ENCODE data around the gene USP17L27.
"Not testable (repeated sequence)": the region's sequence is repeated elsewhere in the genome, so short reads cannot be mapped to it uniquely, and the experiment has no call there.

The USP17L27 gene

GRCh38 chr4:9343848-9344247 is at the start of gene USP17L27:
Gene USP17L27 (plus strand): TSS chr4:9344148. CDS start chr4:9344148, 0 bp downstream.
- DNase-seq: not testable (repeated sequence)

DNA sequence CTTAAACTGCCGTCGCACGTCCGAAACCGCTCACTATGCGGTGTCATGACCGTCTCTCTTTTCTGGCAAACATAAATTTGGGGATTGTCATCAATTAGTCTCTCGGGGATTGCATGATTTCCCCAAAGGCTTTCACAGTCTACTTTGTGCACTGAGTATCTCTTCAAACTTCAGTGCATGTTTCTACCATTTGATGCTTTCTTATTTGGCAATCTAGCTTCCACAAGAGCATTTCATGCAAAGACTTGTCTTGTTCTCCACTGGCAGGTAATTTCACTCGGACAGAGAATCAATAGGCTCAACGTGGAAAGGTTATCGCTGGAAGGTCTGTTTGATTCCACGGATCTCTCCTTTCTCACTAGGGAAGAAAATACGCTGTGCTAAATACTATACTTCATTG is 19.8 kb upstream of the USP17L27 start:
- DNase-seq: not testable (repeated sequence)

DNA sequence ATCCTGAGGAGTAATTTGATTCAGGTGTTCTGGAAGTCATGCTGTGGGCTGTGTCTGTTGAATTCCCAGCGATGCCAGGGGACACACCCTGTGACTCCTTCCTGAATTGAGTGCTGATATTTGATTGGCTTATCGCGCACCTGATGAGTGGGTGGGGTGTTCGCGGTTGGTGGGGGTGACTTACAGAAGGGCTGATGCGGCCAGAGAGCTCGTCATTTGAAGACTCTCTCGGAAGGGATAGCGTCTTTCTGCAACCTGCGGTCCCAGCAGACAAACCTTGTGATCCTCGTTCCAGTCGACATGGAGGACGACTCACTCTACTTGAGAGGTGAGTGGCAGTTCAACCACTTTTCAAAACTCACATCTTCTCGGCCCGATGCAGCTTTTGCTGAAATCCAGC is 19.1 kb upstream of the USP17L27 start, which contains the start of gene USP17L24:
TSS of gene USP17L24 (plus strand) at position 301 of the 400 bp plus-strand sequence. CDS start at position 301, 0 bp downstream.
- DNase-seq: not testable (repeated sequence)

DNA sequence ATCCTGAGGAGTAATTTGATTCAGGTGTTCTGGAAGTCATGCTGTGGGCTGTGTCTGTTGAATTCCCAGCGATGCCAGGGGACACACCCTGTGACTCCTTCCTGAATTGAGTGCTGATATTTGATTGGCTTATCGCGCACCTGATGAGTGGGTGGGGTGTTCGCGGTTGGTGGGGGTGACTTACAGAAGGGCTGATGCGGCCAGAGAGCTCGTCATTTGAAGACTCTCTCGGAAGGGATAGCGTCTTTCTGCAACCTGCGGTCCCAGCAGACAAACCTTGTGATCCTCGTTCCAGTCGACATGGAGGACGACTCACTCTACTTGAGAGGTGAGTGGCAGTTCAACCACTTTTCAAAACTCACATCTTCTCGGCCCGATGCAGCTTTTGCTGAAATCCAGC is 14.3 kb upstream of the USP17L27 start, which contains the start of gene USP17L25:
TSS of gene USP17L25 (plus strand) at position 301 of the 400 bp plus-strand sequence. CDS start at position 301, 0 bp downstream.
- not testable (repeated sequence) for DNase-seq

- DNase-seq: not testable (repeated sequence)
Measured at GRCh38 chr4:9334358-9334757, 9.6 kb upstream of the USP17L27 start, which contains the start of gene USP17L26. Gene USP17L26 (plus strand): TSS chr4:9334658. CDS start chr4:9334658, 0 bp downstream.

DNA sequence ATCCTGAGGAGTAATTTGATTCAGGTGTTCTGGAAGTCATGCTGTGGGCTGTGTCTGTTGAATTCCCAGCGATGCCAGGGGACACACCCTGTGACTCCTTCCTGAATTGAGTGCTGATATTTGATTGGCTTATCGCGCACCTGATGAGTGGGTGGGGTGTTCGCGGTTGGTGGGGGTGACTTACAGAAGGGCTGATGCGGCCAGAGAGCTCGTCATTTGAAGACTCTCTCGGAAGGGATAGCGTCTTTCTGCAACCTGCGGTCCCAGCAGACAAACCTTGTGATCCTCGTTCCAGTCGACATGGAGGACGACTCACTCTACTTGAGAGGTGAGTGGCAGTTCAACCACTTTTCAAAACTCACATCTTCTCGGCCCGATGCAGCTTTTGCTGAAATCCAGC is 4.8 kb upstream of the USP17L27 start, which contains the start of gene USP17L5:
TSS of gene USP17L5 (plus strand) at position 301 of the 400 bp plus-strand sequence. CDS start at position 301, 0 bp downstream.
- not testable (repeated sequence) for DNase-seq

- DNase-seq: not testable (repeated sequence)
Measured at GRCh38 chr4:9348593-9348992, 4.6 kb downstream of the USP17L27 start, which contains the start of gene USP17L28. Gene USP17L28 (plus strand): TSS chr4:9348893. CDS start chr4:9348893, 0 bp downstream.

DNA sequence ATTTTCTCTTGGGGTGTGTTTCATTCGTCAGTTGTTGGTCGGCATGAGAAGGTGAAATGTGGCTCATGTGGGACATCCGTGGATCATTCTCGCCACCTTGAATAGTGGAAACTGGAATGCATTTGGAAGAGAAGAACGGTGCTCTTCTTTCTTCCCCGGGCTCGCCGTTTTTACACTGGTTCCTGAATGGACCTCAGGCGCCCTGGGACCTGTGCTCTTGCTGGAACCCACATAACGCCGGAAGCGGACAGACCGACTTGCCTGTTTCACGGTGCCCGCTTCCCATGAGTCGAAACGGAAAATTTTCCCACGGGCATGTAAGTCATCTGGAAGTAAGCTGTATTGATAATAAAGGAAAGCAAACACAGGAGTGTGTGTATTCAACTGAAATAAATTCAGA is 6.9 kb downstream of the USP17L27 start:
- DNase-seq: not testable (repeated sequence)

- not testable (repeated sequence) for DNase-seq
Measured at GRCh38 chr4:9353338-9353737, 9.4 kb downstream of the USP17L27 start, which contains the start of gene USP17L29. Gene USP17L29 (plus strand): TSS chr4:9353638. CDS start chr4:9353638, 0 bp downstream.

- DNase-seq: not testable (repeated sequence)
Measured at GRCh38 chr4:9362829-9363228, 18.9 kb downstream of the USP17L27 start, which contains the start of gene USP17L30. Gene USP17L30 (plus strand): TSS chr4:9363129. CDS start chr4:9363129, 0 bp downstream.

GRCh38 chr4:9379881-9380280 is 35.9 kb downstream of the USP17L27 start:
- not testable (repeated sequence) for DNase-seq

DNA sequence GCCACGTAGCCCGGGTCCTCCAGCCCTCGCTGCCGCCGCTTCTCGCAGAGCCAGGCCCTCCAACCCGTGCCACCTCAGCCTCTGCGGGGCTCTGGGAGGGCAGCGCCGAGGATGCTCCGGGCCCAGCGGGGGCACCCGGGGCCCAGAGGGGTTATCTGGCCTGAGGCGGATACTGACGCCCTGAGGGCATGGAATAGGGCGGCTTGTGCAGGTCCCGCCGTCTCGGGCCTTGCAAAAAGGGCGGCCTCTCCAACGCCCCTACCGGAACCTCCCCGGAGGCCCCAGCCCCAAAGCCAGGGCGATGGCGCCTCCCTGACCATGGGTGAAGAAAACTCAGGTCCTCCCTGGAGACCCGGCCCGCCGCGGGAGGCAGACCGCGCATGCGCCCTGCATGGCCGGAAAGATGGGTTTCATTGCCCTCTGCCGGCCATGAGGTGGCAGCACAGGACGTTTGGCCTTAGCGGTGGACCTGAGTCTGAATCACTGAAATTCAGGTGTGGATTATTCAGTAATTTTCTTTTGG is 37.1 kb downstream of the USP17L27 start:
- not testable (repeated sequence) for DNase-seq

DNA sequence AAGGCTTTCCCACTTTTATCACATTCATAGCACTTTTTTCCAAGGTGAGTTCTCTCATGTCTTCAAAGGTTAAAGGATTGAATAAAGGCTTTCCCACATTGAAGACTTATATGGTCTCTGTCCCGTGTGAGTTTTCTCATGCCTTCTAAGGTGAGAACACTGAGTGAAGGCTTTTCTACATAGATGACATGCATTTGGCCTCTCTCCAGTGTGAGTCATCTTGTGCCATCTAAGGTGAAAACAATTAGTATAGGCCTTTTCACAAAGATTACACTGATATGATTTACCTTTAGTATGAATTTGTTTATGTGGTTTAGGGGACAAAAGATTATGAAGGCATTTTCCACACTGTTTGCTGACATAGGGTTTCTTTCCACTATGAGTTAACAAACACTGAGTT is 40.2 kb downstream of the USP17L27 start:
- DNase-seq: no peak

- not testable (repeated sequence) for DNase-seq
Measured at GRCh38 chr4:9389001-9389400, 45.1 kb downstream of the USP17L27 start.
